Skin of body (tissue), 2 donors: ENCODE data around the gene VDR. TPM values are rescaled to one million over a fixed set of nuclear protein-coding genes. Genes with fewer than 3 reads are reported as not detected.

Experiments
- DNase-seq: peaks from one replicate; lab custom pipeline; 2025; lab: John Stamatoyannopoulos, UW
- total RNA-seq: library from RNA; depleted of rRNA; stranded (reverse); fragments of >200 nt; gene quantifications from one replicate; pipeline ENCODE4 v1.2.3, GENCODE V29; 2014

Gene VDR
- total RNA-seq, 1 donor from 2014 or later: 12.2 TPM

DNA sequence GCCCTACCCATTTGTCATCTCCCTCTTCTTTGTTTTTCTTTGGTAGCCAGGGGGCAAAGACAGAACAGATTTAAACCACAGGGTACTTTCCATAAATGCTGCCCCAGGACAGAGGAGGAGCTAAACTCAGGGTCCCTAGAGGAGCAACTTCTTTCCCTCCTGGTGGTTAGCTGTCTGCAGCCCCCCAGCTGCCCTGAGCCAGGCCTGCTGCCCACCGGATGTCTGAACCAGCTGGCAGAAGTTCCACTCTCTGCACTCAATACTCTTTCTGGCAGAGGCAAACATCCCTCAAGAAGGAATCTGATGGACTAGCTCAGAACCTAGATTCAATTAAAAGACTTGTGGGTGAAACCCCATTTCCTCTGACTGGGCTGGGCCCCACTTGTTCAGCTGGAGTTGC is 10.7 kb downstream of the VDR start:
- no peak for DNase-seq

DNA sequence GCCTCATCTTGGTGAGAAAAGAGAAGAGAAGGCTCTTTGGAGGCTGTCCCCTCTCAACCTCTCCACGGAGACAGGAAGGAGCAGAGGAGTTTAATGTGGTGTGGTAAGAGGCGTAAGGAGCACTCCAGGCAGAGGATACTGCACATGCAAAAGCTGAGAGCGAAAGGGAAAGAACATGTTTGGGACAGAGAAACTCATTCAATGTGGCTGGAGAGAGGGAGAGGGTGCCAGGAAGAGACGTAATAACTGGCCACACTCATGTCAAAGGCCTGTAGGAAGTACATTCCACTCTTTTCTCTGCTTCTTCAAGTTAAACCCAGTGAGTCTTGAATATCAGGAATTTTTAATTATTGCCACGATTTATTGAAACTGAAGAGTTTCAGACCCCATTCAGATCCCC is 12.0 kb downstream of the VDR start:
- no peak for DNase-seq

DNA sequence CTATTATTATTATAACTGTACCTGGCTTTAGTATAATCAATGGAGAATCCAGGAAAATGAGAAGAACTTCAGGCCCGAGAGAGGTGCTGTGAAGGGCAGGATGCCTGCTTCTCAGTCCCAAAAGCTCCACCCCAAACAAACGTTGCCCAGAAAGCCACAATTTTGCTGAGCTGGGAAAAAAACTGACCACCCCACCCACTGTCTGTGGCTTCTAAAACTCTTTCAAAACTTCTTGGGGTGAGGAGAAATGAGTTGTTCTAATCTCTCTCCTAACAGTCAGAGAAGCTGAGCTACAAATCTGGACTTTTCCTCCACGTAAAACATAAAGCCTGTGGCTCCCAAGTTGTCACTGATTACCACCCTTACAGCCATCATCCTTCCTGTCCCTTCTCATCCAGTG is 13.4 kb downstream of the VDR start:
- no peak for DNase-seq

DNA sequence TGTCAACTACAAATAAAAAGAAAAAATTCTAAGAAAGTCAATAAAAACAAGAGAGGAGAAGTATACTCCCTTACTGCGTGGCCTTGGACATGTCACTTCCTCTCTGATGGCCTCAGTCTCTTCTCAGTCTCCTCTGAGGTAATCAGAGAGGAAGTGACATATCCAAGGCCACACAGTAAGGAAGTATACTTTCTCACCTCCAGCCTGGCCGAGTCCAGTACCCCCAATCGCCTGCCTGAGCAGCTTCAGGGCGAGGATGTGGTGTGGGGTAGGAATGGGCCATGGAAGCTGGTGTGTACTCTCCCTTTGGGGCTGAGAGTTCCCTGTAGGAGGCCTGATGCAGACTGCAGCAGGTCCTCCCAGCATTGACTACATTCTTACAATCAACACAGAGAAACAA is 15.8 kb downstream of the VDR start:
- DNase-seq: no peak

DNA sequence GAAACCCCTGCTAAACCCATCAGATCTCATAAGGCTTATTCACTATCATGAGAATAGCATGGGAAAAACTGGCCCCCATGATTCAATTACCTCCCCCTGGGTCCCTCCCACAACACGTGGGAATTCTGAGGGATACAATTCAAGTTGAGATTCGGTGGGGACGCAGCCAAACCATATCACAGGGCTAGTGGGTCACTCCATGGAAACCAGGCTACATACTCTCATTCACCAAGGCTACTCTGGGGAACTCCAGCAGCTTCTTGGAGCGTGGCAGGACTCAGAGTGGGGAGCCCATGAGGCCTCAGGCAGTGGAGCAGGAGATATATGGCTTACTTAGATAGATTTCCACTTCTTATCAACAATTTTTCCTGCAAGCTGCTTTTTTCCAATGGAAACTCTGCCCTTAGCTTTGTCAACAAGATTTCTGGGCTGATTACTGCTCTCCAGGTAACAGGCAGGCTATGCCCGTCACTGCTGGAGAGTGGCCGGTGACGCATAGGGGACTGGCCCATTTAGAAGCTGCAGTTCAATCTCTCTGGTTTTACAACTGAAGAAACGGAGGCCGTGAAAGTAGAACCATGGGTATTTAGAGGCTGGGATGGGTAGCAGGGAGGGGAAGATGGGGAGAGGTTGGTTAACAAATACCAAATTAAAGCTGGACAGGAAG is 16.5 kb downstream of the VDR start:
- DNase-seq: no peak

DNA sequence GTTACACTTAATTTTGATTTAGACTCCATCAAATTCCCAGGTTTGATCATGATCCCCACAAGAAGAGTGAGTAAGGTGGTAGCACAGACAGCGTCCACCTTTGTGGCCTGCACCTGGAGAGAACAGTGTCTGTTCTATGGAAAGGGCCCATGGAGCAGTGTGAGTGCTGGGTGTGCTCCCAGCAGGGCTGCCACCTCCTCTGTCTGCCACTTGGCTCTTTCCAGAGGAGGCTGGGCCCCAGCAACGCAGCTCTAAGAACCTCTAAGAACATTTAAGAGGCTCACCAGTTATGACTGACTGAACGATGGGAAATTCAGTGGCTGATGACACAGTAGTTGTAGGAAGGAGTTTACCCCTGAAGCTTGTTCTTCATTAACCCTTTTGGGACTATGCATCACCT is 17.3 kb downstream of the VDR start:
- DNase-seq: no peak

DNA sequence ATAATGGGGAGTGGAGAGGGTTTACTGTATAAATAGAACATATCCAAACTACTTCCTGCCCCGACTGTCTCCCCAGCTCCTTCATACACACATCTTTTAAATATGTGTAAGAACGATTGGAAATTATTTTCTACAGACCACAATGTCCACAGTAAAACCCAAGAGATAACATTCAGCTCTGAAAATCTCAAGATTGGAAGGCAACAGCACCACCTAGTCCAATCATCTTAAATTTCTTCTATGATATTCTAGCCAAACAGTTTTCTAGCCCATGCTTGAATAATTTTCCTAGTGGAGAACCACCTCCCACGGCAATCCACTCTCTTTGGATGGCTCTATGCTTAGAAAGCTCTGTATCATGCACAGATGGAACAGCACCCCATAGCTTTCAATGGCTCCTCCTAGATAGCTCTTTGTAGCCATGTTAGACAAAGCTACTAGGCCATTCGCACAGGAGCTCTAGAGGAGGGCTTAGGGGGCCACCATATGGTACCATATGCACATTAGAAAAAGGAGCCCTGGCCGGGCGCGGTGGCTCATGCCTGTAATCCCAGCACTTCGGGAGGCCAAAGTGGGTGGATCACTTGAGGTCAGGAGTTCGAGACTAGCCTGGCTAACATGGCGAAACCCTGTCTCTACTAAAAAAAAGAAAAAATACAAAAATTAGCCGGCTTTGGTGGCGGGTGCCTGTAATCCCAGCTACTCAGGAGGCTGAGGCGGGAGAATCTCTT is 18.1 kb downstream of the VDR start:
- DNase-seq: no peak

DNA sequence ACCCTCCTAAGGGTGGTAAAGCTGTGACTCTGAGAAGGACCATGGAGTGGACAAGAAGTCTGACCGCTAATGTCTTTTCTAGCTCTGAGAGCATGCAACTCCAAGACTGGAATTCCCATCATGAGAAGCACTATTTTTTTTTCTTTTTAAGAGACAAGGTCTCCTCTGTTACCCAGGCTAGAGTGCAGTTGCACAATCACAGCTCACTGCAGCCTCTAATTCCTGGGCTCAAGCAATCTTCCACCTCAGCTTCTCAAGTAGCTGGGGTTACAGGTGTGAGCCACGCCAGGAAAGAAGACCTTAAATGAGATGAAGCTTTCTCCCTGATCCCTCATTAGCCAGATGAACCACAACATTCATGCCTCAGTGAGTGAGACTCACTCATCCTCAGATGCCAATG is 19.2 kb downstream of the VDR start:
- no peak for DNase-seq

DNA sequence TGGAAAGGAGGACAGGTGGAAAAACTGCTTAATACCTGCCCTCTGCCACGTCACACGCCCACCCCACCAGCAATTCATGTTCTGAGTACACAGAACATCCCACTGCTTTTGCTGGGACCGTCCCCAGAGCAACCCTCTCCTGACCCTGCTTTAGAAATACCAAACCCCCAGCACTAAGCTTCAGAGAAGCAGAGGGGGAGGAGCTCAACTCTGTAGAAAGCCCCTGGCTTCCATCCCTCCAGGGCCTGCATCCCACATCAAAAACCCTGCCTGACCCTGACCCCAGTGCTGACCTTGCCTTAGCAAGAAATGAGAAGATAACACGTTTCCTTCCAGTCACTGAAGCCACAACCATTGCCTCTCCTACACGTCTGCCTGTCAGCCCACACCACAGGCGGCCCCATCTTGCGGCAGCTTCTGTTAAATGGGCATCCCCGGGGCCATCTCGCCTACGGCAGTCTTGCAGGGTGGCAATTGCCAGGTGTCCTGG is 19.7 kb downstream of the VDR start:
- DNase-seq: no peak

DNA sequence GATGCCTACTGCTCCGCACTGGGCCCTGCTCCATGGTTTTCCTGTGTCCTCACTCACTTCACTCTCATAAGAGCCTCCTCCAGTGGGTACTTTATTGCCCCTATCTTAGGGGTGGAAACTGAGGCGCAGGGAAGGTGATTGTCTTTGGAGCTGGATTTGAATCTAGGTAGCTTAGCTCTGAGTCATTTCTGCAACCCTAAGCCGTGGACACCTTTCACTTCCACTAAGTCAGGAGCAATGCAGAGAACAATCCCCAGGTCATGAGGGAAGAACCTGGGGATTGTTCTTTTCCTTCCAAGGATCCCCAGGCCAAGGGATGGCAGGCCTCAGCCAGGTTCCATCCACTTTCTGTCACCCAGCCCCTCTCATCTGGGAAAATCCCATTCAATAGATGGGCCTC is 20.3 kb downstream of the VDR start:
- no peak for DNase-seq

DNA sequence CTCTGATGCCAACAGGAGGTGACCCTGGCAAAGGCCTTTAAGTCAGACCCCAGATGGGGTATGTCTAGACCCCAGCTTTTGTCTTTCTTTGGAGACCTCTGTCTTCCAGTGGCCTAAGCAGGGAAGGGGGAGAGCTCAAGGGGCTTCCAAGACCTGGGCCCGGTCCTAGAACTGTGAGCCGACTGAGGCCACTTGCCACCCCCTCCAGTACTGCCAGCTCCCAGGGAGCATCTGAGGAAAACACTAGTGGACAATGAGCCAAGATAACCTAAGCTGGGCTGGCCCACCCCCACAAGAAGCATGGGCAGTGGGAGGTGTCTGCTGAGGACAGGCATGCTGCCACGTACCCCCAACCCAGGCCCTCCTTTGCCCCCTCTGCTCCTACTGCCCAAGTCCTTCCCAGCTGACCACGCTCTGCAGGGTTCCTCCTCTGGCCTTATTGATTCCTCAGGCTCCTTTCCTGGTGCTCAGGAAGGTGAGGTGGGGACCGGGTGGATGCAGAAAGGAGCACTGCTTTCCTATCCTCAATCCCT is 21.1 kb downstream of the VDR start:
- no peak for DNase-seq

DNA sequence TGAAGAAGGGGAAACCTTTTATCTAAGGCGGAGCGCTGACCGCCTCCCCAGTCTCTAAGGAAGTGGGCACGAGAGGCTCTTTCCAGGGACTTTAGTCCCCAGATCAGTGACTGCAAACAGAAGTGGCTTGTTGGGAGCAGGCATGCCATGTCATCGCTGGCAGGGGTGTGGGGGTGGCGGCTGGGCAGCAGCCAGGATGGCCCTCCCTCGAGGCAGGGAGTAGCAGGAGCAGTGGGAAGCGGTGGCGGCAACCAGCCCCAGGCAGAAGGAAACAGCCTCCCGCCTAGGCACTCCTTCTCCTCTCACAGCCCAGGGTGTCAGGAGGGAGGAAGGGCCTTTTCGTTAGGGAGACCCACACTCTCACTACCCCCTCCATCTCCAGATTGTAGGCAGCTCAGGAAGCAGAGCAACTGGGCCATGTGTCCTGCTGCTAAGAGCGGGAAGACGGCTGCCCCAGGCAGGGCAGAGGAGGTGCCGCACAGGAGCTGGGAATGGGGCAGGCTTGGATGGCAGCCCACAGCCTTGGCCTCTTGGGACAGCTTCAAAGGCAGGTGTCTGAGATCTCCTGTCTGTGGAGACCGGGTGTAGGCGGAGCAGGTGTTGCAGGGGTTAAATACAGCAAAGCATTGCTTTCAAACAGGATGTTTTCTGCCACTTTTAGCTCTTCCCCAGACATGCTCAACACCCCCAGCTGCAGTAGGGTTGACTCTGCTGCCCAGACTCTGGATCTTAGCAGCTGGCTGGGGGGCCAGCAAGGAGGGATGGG is 21.8 kb downstream of the VDR start:
- DNase-seq: no peak

DNA sequence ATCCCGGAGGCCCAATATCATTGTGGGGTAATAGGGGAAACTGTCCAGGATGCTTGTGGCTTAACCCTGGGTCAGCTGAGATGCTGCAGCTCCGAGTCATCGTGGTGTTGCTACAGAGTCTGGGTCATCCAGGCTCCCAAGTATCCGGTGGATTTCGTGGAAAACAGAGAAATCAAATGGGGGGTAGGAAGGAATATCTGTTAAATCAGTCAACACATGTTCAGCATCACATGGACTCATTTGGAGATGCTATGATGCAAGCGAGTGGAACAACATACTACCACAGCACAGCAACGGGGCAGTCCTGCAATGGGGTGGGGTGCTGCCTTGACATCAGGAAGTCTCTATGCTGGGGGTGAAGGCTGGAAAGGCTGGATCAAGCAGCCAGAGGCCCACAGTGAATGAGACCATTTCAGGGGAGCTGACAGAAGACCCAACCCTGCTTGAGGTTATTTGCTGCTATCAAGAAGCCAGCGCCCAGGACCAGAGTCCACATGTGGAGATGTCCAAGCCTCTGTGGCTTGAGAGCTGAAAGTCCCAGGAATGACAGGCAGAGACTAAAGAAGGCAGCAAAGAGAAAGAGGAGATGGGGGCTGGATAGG is 22.9 kb downstream of the VDR start:
- no peak for DNase-seq

DNA sequence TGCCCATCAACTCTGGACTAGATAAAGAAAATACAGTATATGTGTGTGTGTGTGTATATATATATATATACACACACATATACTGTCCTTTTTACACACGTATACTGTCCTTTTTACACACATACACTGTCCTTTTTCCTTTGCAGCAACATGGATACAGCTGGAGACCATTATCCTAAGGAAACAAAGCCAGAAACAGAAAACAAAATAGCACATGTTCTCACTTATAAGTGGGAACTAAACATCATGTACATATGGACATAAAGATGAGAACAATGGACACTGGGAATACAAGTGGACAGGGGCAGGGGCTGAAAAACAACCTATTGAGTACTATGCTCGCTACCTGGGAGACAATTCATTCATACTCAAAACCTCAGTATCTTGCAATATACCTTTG is 23.7 kb downstream of the VDR start:
- peak; percentile 40 for DNase-seq

DNA sequence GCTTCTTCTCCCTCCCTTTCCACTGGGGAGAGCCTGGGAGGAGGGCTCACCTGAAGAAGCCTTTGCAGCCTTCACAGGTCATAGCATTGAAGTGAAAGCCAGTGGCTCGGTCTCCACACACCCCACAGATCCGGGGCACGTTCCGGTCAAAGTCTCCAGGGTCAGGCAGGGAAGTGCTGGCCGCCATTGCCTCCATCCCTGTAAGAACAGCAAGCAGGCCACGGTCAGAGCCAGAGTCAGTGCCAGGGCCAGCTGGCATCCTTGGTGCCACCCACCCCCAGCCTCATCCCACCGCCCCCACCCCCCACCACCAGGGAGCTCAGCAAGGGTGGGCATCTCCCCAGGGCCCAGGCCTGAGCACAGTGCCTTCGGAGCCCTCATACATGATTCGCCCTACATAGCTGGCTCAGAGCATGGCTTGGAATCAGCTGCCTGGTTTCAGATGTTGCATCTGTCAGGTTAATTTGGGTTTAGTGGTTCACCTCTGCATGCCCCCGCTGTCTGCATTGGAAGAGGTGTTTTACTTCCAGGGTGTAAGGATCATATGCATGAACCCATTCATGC is 25.8 kb downstream of the VDR start:
- DNase-seq: no peak

DNA sequence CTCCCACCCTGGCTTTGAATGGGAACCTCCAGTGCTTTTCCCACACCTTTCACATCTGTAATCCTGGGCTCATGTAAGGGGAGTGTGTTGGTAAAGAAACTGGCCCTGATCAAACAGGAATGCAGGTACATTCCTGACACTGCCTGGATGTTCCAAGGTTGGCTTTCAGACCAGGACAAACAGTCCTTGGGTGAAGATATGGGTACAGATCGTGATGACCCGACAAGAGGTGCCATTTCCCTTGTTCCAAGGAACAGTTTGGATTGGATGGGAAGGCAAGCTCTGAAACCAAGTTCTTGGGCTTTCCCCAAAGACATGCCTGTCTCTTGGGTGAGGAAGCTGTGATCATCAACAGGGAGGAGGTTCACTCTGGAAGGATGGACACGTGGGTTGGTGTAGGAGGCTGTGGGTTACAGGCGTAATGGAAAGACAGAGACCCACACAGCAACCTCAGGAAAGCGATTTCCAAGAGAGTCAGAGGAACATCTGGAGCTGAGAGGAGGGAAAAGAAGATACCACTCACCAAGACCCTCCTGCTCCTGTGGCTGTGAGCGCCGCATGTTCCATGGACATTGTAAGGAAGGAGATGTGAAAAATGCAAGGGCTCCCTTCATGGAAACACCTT is 26.4 kb downstream of the VDR start:
- DNase-seq: no peak

DNA sequence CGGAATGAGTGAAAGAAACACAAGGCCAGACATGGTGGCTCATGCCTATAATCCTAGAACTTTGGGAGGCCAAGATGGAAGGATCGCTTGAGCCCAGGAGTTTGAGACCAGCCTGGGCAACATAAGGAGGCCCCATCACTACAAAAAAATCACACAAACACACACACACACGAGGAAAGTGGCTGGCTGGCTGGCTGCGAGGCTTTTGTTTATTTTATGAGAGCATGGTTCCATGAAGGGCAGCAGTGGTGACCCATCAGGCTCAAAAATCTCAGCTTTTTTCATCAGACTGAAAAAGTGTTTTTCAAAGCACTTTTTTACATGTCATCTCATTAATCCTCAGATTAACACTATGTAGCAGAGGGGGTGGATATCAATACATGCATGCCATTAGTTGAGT is 27.7 kb downstream of the VDR start:
- no peak for DNase-seq

DNA sequence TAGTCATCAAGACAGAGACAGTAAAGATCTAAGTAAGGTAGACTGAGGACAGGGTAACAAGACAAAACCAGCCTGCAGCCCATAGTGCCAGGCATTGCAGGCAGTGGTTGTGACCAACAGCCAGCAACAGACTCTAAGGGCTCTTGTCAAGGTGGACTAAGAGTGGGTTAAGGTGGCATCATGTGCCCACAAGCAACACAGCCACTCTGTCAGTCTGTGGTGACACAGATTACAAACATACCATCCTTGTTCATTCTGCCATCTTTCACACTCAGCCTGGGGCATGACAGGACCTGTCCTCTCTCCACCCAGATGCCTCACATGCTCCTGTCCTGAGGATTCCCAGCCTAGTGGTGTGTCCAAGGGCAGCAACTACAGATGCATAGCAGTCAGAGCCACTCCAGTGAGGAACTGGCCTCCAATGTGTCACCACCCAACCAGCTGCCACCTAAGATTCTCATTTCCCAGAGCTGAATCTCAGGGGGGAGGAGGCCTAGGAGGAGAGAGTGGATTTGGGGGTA is 28.3 kb downstream of the VDR start:
- DNase-seq: no peak

DNA sequence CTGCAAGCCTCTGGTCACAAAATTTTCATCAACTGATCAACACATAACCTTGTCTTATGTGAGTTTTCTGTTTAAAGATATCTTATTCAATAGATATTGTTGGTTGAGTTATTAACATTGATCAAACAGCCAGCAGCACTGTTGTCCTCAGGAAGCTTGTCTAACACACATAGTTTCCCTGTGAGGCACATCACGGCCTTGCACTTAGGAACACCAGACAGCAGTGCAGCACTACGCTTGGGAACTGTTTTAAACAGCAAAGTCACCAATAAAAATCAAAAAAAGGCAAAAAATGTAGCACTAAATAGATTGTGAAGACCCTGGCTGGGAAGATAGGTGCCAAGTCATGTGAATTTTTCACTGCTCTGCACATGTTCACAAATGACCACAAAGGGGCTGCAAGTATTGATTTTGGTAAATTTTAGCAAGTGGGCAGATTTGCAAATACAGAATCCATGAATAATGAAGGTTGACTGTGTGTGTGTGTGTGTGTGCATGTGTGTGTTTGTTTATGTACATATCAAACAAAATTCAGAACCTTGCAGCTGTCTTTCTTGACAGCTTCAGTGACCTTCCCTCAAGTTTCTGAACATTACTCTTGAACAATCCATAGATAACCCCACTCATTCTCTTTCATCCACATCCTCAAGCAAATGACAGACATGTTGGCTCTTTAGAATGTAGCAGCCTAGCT is 28.9 kb downstream of the VDR start:
- no peak for DNase-seq

DNA sequence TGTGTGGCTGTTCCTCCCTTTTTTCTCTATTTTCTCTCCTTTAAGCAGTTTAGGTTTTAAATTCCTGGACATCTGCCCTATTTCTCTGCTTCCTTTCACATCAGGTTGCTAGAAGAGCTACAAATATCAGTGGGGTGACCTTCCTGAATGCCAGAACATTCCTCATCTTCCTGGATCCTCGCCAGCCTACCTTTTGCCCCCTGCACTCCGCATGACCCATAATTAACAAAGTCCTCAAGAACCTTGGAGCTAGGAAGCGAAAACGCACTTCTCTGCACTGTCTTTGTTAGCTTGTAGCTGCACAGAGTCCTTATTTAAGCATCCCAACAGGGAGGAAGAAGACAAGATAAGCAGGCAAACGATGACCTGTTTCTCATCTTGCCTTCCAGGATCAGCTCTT is 30.5 kb downstream of the VDR start:
- DNase-seq: no peak
